Lung microvascular endothelial cell (primary cell): Measurements from ENCODE around the gene RNF149. TPM values are rescaled to one million over a fixed set of nuclear protein-coding genes. Genes with fewer than 3 reads are reported as not detected.
A peak's percentile ranks its signal among the peaks of the same experiment; 100 is the strongest.
"Not testable (repeated sequence)": the region's sequence is repeated elsewhere in the genome, so short reads cannot be mapped to it uniquely, and the experiment has no call there.

Source experiments
- DNase-seq, 2 donors: peaks; one replicate each; pipeline versions ENCODE4 v3.0.0 to v3.0.0-alpha.2; 2010; ENCODE audit warnings: low read depth in 2 of 2
- total RNA-seq: library from RNA; depleted of rRNA; stranded (reverse); fragments of >200 nt; gene quantifications from 2 replicates; pipeline ENCODE4 v1.2.1, GENCODE V29; 2014

Gene RNF149
- 29.0 and 34.3 TPM in 2 replicates for total RNA-seq

- DNase-seq = peak; percentile 93 to 94
Observed at GRCh38 chr2:101308432-101309210, at the start of gene RNF149. TSS of gene RNF149 (minus strand) at chr2:101308701. CDS start at chr2:101308588, 113 bp downstream.

GRCh38 chr2:101357376-101357775 lies 48.9 kb upstream of the RNF149 start:
- no peak for DNase-seq

GRCh38 chr2:101356521-101356920 lies 48.0 kb upstream of the RNF149 start:
- DNase-seq = no peak

GRCh38 chr2:101356055-101356454 lies 47.6 kb upstream of the RNF149 start:
- no peak for DNase-seq

GRCh38 chr2:101355401-101356054 lies 47.0 kb upstream of the RNF149 start:
- no peak for DNase-seq

GRCh38 chr2:101354420-101355311 lies 46.2 kb upstream of the RNF149 start:
- DNase-seq = peak in 1 of 2 donors; percentile 53

- not testable (repeated sequence) for DNase-seq
Observed at GRCh38 chr2:101352631-101353030, 44.1 kb upstream of the RNF149 start.

GRCh38 chr2:101351207-101351606 lies 42.7 kb upstream of the RNF149 start:
- no peak for DNase-seq

- DNase-seq = peak; percentile 24 to 69
Observed at GRCh38 chr2:101349893-101350662, 41.6 kb upstream of the RNF149 start.

- no peak for DNase-seq
Observed at GRCh38 chr2:101348883-101349282, 40.4 kb upstream of the RNF149 start.

- no peak for DNase-seq
Observed at GRCh38 chr2:101346909-101347308, 38.4 kb upstream of the RNF149 start.

- DNase-seq = no peak
Observed at GRCh38 chr2:101344137-101344536, 35.6 kb upstream of the RNF149 start.

- no peak for DNase-seq
Observed at GRCh38 chr2:101342625-101343008, 34.1 kb upstream of the RNF149 start.

- peak; percentile 76 to 78 for DNase-seq
Observed at GRCh38 chr2:101341901-101342624, 33.6 kb upstream of the RNF149 start.

GRCh38 chr2:101341421-101341820 lies 32.9 kb upstream of the RNF149 start:
- peak; percentile 8 to 24 for DNase-seq

- DNase-seq = no peak
Observed at GRCh38 chr2:101340141-101340551, 31.6 kb upstream of the RNF149 start.

- DNase-seq = no peak
Observed at GRCh38 chr2:101339266-101339880, 30.9 kb upstream of the RNF149 start.

- DNase-seq = peak; percentile 14 to 43
Observed at GRCh38 chr2:101337877-101338276, 29.4 kb upstream of the RNF149 start.

- no peak for DNase-seq
Observed at GRCh38 chr2:101332885-101333766, 24.6 kb upstream of the RNF149 start.
